Suprapubic skin (tissue), 4 donors: Measurements from ENCODE around the gene CHDH.

Experiments used
- EP300 ChIP-seq: sonication (generic); formaldehyde crosslinking; IDR thresholded peaks from one replicate; pipeline ENCODE4 v1.6.1; 2017; ENCODE audit warnings: antibody characterized with exemption
- POLR2A ChIP-seq, 2 donors: fragments of 450-650 bp; IDR thresholded peaks; one replicate each; pipeline ENCODE4 v1.6.1; 2017; ENCODE audit warnings: antibody characterized with exemption in 2 of 2, mild to moderate bottlenecking in 2 of 2, moderate library complexity in 2 of 2
- POLR2AphosphoS5 ChIP-seq, 3 donors: sonication (generic); formaldehyde crosslinking; IDR thresholded peaks; one replicate each; pipeline ENCODE4 v1.6.1; 2017; ENCODE audit warnings: antibody characterized with exemption in 3 of 3
- TF ChIP-seq, protein P1 (sequence below), 2 donors: fragments of 200-600 bp in 1 of 2; fragments of 450-650 bp in 1 of 2; sonication (generic) in 1 of 2; IDR thresholded peaks; one replicate each; pipeline ENCODE4 v1.5.1; 2016 to 2019; ENCODE audit warnings: antibody characterized with exemption in 2 of 2, mild to moderate bottlenecking in 1 of 2, moderate library complexity in 1 of 2

DNA sequence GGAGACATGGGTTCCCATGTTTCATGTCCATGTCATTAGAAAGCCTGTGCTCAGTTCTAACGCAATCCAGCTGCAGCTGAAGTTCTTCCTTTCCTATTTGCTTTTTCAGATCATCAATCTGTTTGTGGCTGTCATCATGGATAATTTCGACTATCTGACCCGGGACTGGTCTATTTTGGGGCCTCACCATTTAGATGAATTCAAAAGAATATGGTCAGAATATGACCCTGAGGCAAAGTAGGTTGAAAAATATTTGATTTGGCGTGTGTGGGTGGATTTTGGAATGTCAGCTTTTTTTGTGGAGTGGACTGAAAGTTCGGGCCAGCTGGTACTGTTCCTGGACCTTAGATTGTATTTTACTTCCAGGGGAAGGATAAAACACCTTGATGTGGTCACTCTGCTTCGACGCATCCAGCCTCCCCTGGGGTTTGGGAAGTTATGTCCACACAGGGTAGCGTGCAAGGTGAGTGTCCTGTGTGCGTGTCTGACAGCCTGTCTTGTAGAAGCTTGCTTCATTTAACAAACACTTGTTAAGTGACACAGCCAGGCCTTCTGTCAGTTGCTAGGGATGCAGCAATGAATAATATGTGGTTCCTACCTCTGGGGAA is 69.6 kb downstream of the CHDH start:
- TF ChIP-seq, protein P1, sequence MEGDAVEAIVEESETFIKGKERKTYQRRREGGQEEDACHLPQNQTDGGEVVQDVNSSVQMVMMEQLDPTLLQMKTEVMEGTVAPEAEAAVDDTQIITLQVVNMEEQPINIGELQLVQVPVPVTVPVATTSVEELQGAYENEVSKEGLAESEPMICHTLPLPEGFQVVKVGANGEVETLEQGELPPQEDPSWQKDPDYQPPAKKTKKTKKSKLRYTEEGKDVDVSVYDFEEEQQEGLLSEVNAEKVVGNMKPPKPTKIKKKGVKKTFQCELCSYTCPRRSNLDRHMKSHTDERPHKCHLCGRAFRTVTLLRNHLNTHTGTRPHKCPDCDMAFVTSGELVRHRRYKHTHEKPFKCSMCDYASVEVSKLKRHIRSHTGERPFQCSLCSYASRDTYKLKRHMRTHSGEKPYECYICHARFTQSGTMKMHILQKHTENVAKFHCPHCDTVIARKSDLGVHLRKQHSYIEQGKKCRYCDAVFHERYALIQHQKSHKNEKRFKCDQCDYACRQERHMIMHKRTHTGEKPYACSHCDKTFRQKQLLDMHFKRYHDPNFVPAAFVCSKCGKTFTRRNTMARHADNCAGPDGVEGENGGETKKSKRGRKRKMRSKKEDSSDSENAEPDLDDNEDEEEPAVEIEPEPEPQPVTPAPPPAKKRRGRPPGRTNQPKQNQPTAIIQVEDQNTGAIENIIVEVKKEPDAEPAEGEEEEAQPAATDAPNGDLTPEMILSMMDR (IDR thresholded peaks at IDR 0.05) = no peak
- TF ChIP-seq POLR2A (IDR thresholded peaks at IDR 0.05) = no peak
- no peak for TF ChIP-seq POLR2AphosphoS5 (IDR thresholded peaks at IDR 0.05)
- no peak for TF ChIP-seq EP300
